Dendritic cell treated with granulocyte-macrophage colony-stimulating factor and Interleukin-4, amounts not matched to agents 40 ng/mL and 50 ng/mL, for 4 days (primary cell): Measurements from ENCODE around the gene ALPK3.

Experiments
- H3K27ac Mint-ChIP-seq: one replicate; pipeline ENCODE4 v1.8.0; 2022; ENCODE audit warnings: mild to moderate bottlenecking, mixed read lengths
- H3K27me3 Mint-ChIP-seq: one replicate; pipeline ENCODE4 v1.8.0; 2022; ENCODE audit warnings: mild to moderate bottlenecking, mixed read lengths
- H3K36me3 Mint-ChIP-seq: one replicate; pipeline ENCODE4 v1.8.0; 2022; ENCODE audit warnings: low read depth, mixed read lengths
- H3K4me1 Mint-ChIP-seq: one replicate; pipeline ENCODE4 v1.8.0; 2022; ENCODE audit warnings: low read depth, mixed read lengths
- H3K4me3 Mint-ChIP-seq: one replicate; pipeline ENCODE4 v1.8.0; 2022; ENCODE audit warnings: mild to moderate bottlenecking, moderate library complexity, mixed read lengths
- H3K9me3 Mint-ChIP-seq: one replicate; pipeline ENCODE4 v1.8.0; 2022; ENCODE audit warnings: mixed read lengths
- intact Hi-C: fragments of 100-400 bp; cut with micrococcal nuclease; formaldehyde crosslinking; loops from one replicate; pipeline ENCODE4 v1.15.0; 2022

Gene ALPK3

GRCh38 chr15:84790676-84791075 is 26.5 kb upstream of the ALPK3 start:
- no peak overlapping the region for H3K4me3 Mint-ChIP-seq
- intact Hi-C loops = no loop called here
- H3K36me3 Mint-ChIP-seq = peaks cover 90% of the 10 kb centered on the region
- H3K9me3 Mint-ChIP-seq = no peaks in the 10 kb centered on the region
- H3K4me1 Mint-ChIP-seq = peaks cover 26% of the 10 kb centered on the region
- H3K27ac Mint-ChIP-seq = peak overlapping the region; percentile 48
- H3K27me3 Mint-ChIP-seq = no peaks in the 10 kb centered on the region

GRCh38 chr15:84791763-84792162 is 25.4 kb upstream of the ALPK3 start:
- Mint-ChIP-seq H3K4me1 (peaks cover 18% of the 10 kb centered on the region), H3K27ac (no peak overlapping the region), H3K27me3 (no peaks in the 10 kb centered on the region), H3K9me3 (no peaks in the 10 kb centered on the region), H3K4me3 (no peak overlapping the region), H3K36me3 (peaks cover 91% of the 10 kb centered on the region)
- intact Hi-C loops = no loop called here

- Mint-ChIP-seq H3K9me3 (no peaks in the 10 kb centered on the region), H3K36me3 (peaks cover 92% of the 10 kb centered on the region), H3K4me1 (peaks cover 7% of the 10 kb centered on the region), H3K27me3 (no peaks in the 10 kb centered on the region), H3K27ac (no peak overlapping the region), H3K4me3 (no peak overlapping the region)
- intact Hi-C loops = no loop called here
These were observed 23.6 kb upstream of the ALPK3 start for GRCh38 chr15:84793431-84794161.

GRCh38 chr15:84794162-84794547 is 23.0 kb upstream of the ALPK3 start:
- no peak overlapping the region for H3K4me3 Mint-ChIP-seq
- H3K27ac Mint-ChIP-seq = no peak overlapping the region
- peaks cover 7% of the 10 kb centered on the region for H3K4me1 Mint-ChIP-seq
- intact Hi-C loops = no loop called here
- H3K27me3 Mint-ChIP-seq = no peaks in the 10 kb centered on the region
- H3K36me3 Mint-ChIP-seq = peaks cover 94% of the 10 kb centered on the region
- H3K9me3 Mint-ChIP-seq = no peaks in the 10 kb centered on the region

- intact Hi-C loops = no loop called here
- Mint-ChIP-seq H3K4me3 (no peak overlapping the region), H3K36me3 (peaks cover 96% of the 10 kb centered on the region), H3K27me3 (no peaks in the 10 kb centered on the region), H3K9me3 (no peaks in the 10 kb centered on the region), H3K4me1 (peaks cover 7% of the 10 kb centered on the region), H3K27ac (no peak overlapping the region)
These were observed 22.0 kb upstream of the ALPK3 start for GRCh38 chr15:84795186-84795585.

GRCh38 chr15:84797212-84797611 is 19.9 kb upstream of the ALPK3 start:
- no peak overlapping the region for H3K27ac Mint-ChIP-seq
- no peaks in the 10 kb centered on the region for H3K9me3 Mint-ChIP-seq
- peaks cover 96% of the 10 kb centered on the region for H3K36me3 Mint-ChIP-seq
- H3K27me3 Mint-ChIP-seq = no peaks in the 10 kb centered on the region
- H3K4me1 Mint-ChIP-seq = no peaks in the 10 kb centered on the region
- H3K4me3 Mint-ChIP-seq = no peak overlapping the region
- intact Hi-C loops = no loop called here

GRCh38 chr15:84797801-84798200 is 19.4 kb upstream of the ALPK3 start:
- Mint-ChIP-seq H3K27ac (no peak overlapping the region), H3K36me3 (peaks cover 96% of the 10 kb centered on the region), H3K27me3 (no peaks in the 10 kb centered on the region), H3K4me1 (no peaks in the 10 kb centered on the region), H3K9me3 (no peaks in the 10 kb centered on the region), H3K4me3 (no peak overlapping the region)
- intact Hi-C loops = no loop called here

- intact Hi-C loops = no loop called here
- H3K36me3 Mint-ChIP-seq = peaks cover 96% of the 10 kb centered on the region
- H3K9me3 Mint-ChIP-seq = no peaks in the 10 kb centered on the region
- no peak overlapping the region for H3K27ac Mint-ChIP-seq
- no peaks in the 10 kb centered on the region for H3K4me1 Mint-ChIP-seq
- H3K4me3 Mint-ChIP-seq = no peak overlapping the region
- no peaks in the 10 kb centered on the region for H3K27me3 Mint-ChIP-seq
These were observed 18.7 kb upstream of the ALPK3 start for GRCh38 chr15:84798436-84798946.

GRCh38 chr15:84799511-84800187 is 17.5 kb upstream of the ALPK3 start:
- H3K27ac Mint-ChIP-seq = no peak overlapping the region
- H3K27me3 Mint-ChIP-seq = no peaks in the 10 kb centered on the region
- peaks cover 94% of the 10 kb centered on the region for H3K36me3 Mint-ChIP-seq
- H3K9me3 Mint-ChIP-seq = no peaks in the 10 kb centered on the region
- no peak overlapping the region for H3K4me3 Mint-ChIP-seq
- no peaks in the 10 kb centered on the region for H3K4me1 Mint-ChIP-seq
- intact Hi-C loops = no loop called here

- Mint-ChIP-seq H3K27me3 (no peaks in the 10 kb centered on the region), H3K27ac (no peak overlapping the region), H3K36me3 (peaks cover 96% of the 10 kb centered on the region), H3K9me3 (no peaks in the 10 kb centered on the region), H3K4me3 (no peak overlapping the region), H3K4me1 (no peaks in the 10 kb centered on the region)
- intact Hi-C loops = no loop called here
These were observed 16.8 kb upstream of the ALPK3 start for GRCh38 chr15:84800365-84800806.

GRCh38 chr15:84804005-84804900 is 12.9 kb upstream of the ALPK3 start:
- no peak overlapping the region for H3K4me3 Mint-ChIP-seq
- H3K27me3 Mint-ChIP-seq = no peaks in the 10 kb centered on the region
- peaks cover 7% of the 10 kb centered on the region for H3K4me1 Mint-ChIP-seq
- H3K27ac Mint-ChIP-seq = no peak overlapping the region
- intact Hi-C loops = no loop called here
- no peaks in the 10 kb centered on the region for H3K9me3 Mint-ChIP-seq
- H3K36me3 Mint-ChIP-seq = peaks cover 65% of the 10 kb centered on the region

- Mint-ChIP-seq H3K36me3 (peaks cover 62% of the 10 kb centered on the region), H3K9me3 (no peaks in the 10 kb centered on the region)
These were observed 11.9 kb upstream of the ALPK3 start for GRCh38 chr15:84805221-84805620.

GRCh38 chr15:84807228-84807627 is 9.9 kb upstream of the ALPK3 start:
- Mint-ChIP-seq H3K36me3 (peaks cover 48% of the 10 kb centered on the region), H3K9me3 (no peaks in the 10 kb centered on the region), H3K27me3 (no peaks in the 10 kb centered on the region), H3K4me1 (peaks cover 20% of the 10 kb centered on the region), H3K27ac (no peak overlapping the region), H3K4me3 (no peak overlapping the region)
- intact Hi-C loops = no loop called here

More at GRCh38 chr15:84805221-84805620, 11.9 kb upstream of the ALPK3 start:
- no peak overlapping the region for H3K4me3 Mint-ChIP-seq
- H3K27me3 Mint-ChIP-seq = no peaks in the 10 kb centered on the region
- intact Hi-C loops = no loop called here
- H3K4me1 Mint-ChIP-seq = peaks cover 7% of the 10 kb centered on the region
- H3K27ac Mint-ChIP-seq = no peak overlapping the region
